T-cell (primary cell): ENCODE data around the gene ERBIN. TPM values are rescaled to one million over a fixed set of nuclear protein-coding genes. Genes with fewer than 3 reads are reported as not detected.
"Not testable (repeated sequence)": the region's sequence is repeated elsewhere in the genome, so short reads cannot be mapped to it uniquely, and the experiment has no call there.

ENCODE experiments used
- ATAC-seq, 4 experiments: fragments of 200-7000 bp in 3 of 4; fragments of 150-1000 bp in 1 of 4; cut with Tn5 transposase; replicated peaks in 1 of 4; 1 replicate in 3 of 4; 2 replicates in 1 of 4; pipeline ENCODE4 v1.10.0; 2021; ENCODE audit warnings: moderate library complexity in 3 of 4, mild to moderate bottlenecking in 2 of 4, moderate number of reproducible peaks in 1 of 4
- CTCF ChIA-PET, 2 donors: fragments of 300-600 bp; sonication (Branson Sonifier 250); formaldehyde crosslinking; loops; one replicate each; lab custom pipeline; 2022; ENCODE audit warnings: antibody characterized with exemption in 2 of 2; lab: Charles Lee
- POLR2A ChIA-PET, 2 donors: fragments of 300-600 bp; sonication (Branson Sonifier 250); formaldehyde crosslinking; loops; one replicate each; lab custom pipeline; 2022; ENCODE audit warnings: antibody characterized with exemption in 2 of 2; lab: Charles Lee
- DNase-seq, 35 experiments: peaks; one replicate each; pipeline versions ENCODE4 v3.0.0 to v3.0.0-alpha.2; 2013 to 2023
- H3K27ac ChIP-seq: one replicate; pipeline ENCODE4 v1.5.1; 2013; ENCODE audit warnings: low read length
- H3K27me3 ChIP-seq, 2 experiments: replicated peaks in 1 of 2; 1 replicate in 1 of 2; 2 replicates in 1 of 2; pipeline versions ENCODE4 v1.6.1 to v1.7.0; 2013; ENCODE audit warnings: low read length in 1 of 2, mixed read lengths in 1 of 2; ENCODE audit not compliant: control insufficient read depth in 2 of 2, insufficient read depth in 2 of 2; ENCODE audit errors: extremely low read depth in 1 of 2
- H3K36me3 ChIP-seq, 2 donors: 1 replicate in 1 of 2; 2 replicates in 1 of 2; pipeline versions ENCODE4 v1.6.1 to v1.7.0; 2013; ENCODE audit warnings: low read length in 1 of 2; ENCODE audit not compliant: control insufficient read depth in 2 of 2, insufficient read depth in 1 of 2; ENCODE audit errors: extremely low read depth in 1 of 2
- H3K4me1 ChIP-seq, 2 experiments: 1 replicate in 1 of 2; 2 replicates in 1 of 2; pipeline versions ENCODE4 v1.6.1 to v1.7.0; 2013; ENCODE audit warnings: low read length in 2 of 2, mixed read lengths in 1 of 2; ENCODE audit not compliant: insufficient read depth in 2 of 2, control insufficient read depth in 1 of 2; ENCODE audit errors: extremely low read depth in 1 of 2
- H3K4me3 ChIP-seq, 2 donors: 1 replicate in 1 of 2; 2 replicates in 1 of 2; pipeline versions ENCODE4 v1.5.1 to v1.7.0; 2013; ENCODE audit warnings: mild to moderate bottlenecking in 2 of 2, low read length in 1 of 2, moderate library complexity in 1 of 2; ENCODE audit not compliant: control insufficient read depth in 1 of 2; ENCODE audit errors: extremely low read depth in 1 of 2
- H3K9me3 ChIP-seq: 2 replicates; pipeline ENCODE4 v1.7.0; 2013
- H3K27ac Mint-ChIP-seq, 2 donors: one replicate each; pipeline ENCODE4 v1.8.0; 2020 to 2021; ENCODE audit warnings: mild to moderate bottlenecking in 2 of 2, mixed read lengths in 2 of 2
- H3K27me3 Mint-ChIP-seq, 2 donors: one replicate each; pipeline ENCODE4 v1.8.0; 2021 to 2022; ENCODE audit warnings: mixed read lengths in 2 of 2
- H3K36me3 Mint-ChIP-seq: one replicate; pipeline ENCODE4 v1.8.0; 2021; ENCODE audit warnings: mixed read lengths
- H3K4me1 Mint-ChIP-seq, 3 donors: one replicate each; pipeline ENCODE4 v1.8.0; 2020 to 2022; ENCODE audit warnings: mixed read lengths in 3 of 3, mild to moderate bottlenecking in 1 of 3
- H3K4me3 Mint-ChIP-seq, 3 donors: one replicate each; pipeline ENCODE4 v1.8.0; 2020 to 2022; ENCODE audit warnings: mild to moderate bottlenecking in 3 of 3, mixed read lengths in 3 of 3, moderate library complexity in 3 of 3
- H3K9me3 Mint-ChIP-seq, 3 donors: one replicate each; pipeline ENCODE4 v1.8.0; 2020 to 2022; ENCODE audit warnings: mixed read lengths in 3 of 3
- WGBS: methylation state at CpG from one replicate; pipeline ENCODE4 v1.1.5; 2013; ENCODE audit warnings: missing lambda C conversion rate; ENCODE audit not compliant: insufficient coverage; 5-methylcytosine and 5-hydroxymethylcytosine counted together
- total RNA-seq, 35 experiments: library from RNA in 6 of 35; stranded (reverse) in 6 of 35; fragments of 120-200 nt in 1 of 35; gene quantifications; one replicate each; pipeline versions ENCODE4 v1.2.1 to v1.2.4 and lab custom pipeline; 2013 to 2026

ERBIN gene
- total RNA-seq, 5 donors from 2014 or later (not counting 1 experiment from before 2014, with no cell fraction given) = 105 to 125 (median 112) TPM

GRCh38 chr5:65886387-65886786 is 40.0 kb upstream of the ERBIN start:
- Mint-ChIP-seq H3K4me3 (no peak overlapping the region), H3K27me3 (no peaks in the 10 kb centered on the region), H3K27ac (no peak overlapping the region), H3K4me1 (peaks cover 0 to 2% (median 0%) of the 10 kb centered on the region in 3 donors), H3K36me3 (no peaks in the 10 kb centered on the region), H3K9me3 (no peaks in the 10 kb centered on the region)
- H3K27ac ChIP-seq = no peak overlapping the region
- 84% methylated on average over 4 of the region's 7 CpGs for WGBS
- no peaks in the 10 kb centered on the region for H3K36me3 ChIP-seq
- CTCF ChIA-PET = no interaction called here
- no peaks in the 10 kb centered on the region for H3K9me3 ChIP-seq
- POLR2A ChIA-PET = interaction anchor here in 1 of 2 donors (0.7 kb wide), 1 partner anchor 116 kb away, joined by 3 read pairs; no protein-coding TSS in a partner anchor
- no peaks in the 10 kb centered on the region for H3K27me3 ChIP-seq
- H3K4me3 ChIP-seq = no peak overlapping the region
- DNase-seq (no peak), ATAC-seq (no peak)
- H3K4me1 ChIP-seq = no peaks in the 10 kb centered on the region

GRCh38 chr5:65892024-65892423 is 34.4 kb upstream of the ERBIN start:
- H3K27ac ChIP-seq, DNase-seq, H3K27me3 ChIP-seq, H3K27me3 Mint-ChIP-seq, H3K27ac Mint-ChIP-seq, POLR2A ChIA-PET, ATAC-seq, H3K4me1 ChIP-seq, CTCF ChIA-PET, H3K36me3 ChIP-seq, H3K9me3 ChIP-seq, H3K4me3 ChIP-seq, H3K4me3 Mint-ChIP-seq, H3K4me1 Mint-ChIP-seq, H3K9me3 Mint-ChIP-seq, H3K36me3 Mint-ChIP-seq: not testable (repeated sequence)
- WGBS = 60% methylated on average over 1 of the region's 2 CpGs

DNA sequence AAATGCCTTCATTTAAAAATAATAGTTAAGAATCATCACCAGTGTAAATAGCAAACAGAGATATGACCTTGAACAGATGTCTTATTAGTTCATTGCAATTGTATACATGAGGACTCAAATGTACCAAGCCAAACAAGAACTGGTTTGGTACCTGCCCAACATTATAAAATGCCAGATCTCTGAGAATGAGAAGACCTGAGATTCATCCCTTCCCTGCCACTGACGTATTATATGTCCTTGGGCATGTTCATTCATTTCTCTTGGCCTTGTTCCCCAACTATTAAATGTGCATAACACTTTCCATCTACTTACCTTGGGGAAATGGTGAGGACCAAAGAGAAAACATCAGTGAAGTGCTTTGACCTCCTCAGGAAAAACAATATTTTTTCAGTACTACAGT is 33.6 kb upstream of the ERBIN start:
- WGBS = no CpG with 5 or more reads among the region's 1 CpG
- no peak for ATAC-seq
- H3K27ac ChIP-seq = no peak overlapping the region
- H3K27me3 ChIP-seq = no peaks in the 10 kb centered on the region
- Mint-ChIP-seq H3K27me3 (no peaks in the 10 kb centered on the region), H3K36me3 (no peaks in the 10 kb centered on the region), H3K4me3 (no peak overlapping the region), H3K9me3 (no peaks in the 10 kb centered on the region), H3K4me1 (peaks cover 0 to 6% (median 2%) of the 10 kb centered on the region in 3 donors), H3K27ac (no peak overlapping the region)
- H3K4me3 ChIP-seq = no peak overlapping the region
- no peaks in the 10 kb centered on the region for H3K36me3 ChIP-seq
- no peak for DNase-seq
- H3K4me1 ChIP-seq = no peaks in the 10 kb centered on the region
- ChIA-PET CTCF (no interaction called here), POLR2A (no interaction called here)
- no peaks in the 10 kb centered on the region for H3K9me3 ChIP-seq

GRCh38 chr5:65893749-65894430 is 32.5 kb upstream of the ERBIN start:
- CTCF ChIA-PET = interaction anchor here in 1 of 2 donors (0.6 kb wide), 1 partner anchor 107 kb away, joined by 3 read pairs; no protein-coding TSS in a partner anchor
- H3K27me3 Mint-ChIP-seq = no peaks in the 10 kb centered on the region
- H3K27ac Mint-ChIP-seq = no peak overlapping the region
- Histone ChIP-seq H3K36me3 (no peaks in the 10 kb centered on the region), H3K9me3 (no peaks in the 10 kb centered on the region), H3K4me1 (no peaks in the 10 kb centered on the region), H3K27me3 (no peaks in the 10 kb centered on the region), H3K27ac (no peak overlapping the region), H3K4me3 (no peak overlapping the region)
- POLR2A ChIA-PET = no interaction called here
- peaks cover 0 to 6% (median 2%) of the 10 kb centered on the region in 3 donors for H3K4me1 Mint-ChIP-seq
- no peak overlapping the region for H3K4me3 Mint-ChIP-seq
- ATAC-seq (no peak), DNase-seq (no peak)
- no peaks in the 10 kb centered on the region for H3K9me3 Mint-ChIP-seq
- WGBS = 100% methylated on average over 1 of the region's 9 CpGs
- H3K36me3 Mint-ChIP-seq = no peaks in the 10 kb centered on the region

GRCh38 chr5:65895891-65896290 is 30.5 kb upstream of the ERBIN start:
- H3K9me3 Mint-ChIP-seq = peaks cover 0 to 2% (median 0%) of the 10 kb centered on the region in 3 donors
- H3K27ac Mint-ChIP-seq = no peak overlapping the region
- Histone ChIP-seq H3K4me1 (no peaks in the 10 kb centered on the region), H3K4me3 (no peak overlapping the region), H3K9me3 (no peaks in the 10 kb centered on the region), H3K27me3 (no peaks in the 10 kb centered on the region), H3K27ac (no peak overlapping the region), H3K36me3 (no peaks in the 10 kb centered on the region)
- ChIA-PET CTCF (no interaction called here), POLR2A (no interaction called here)
- WGBS = 93% methylated on average over 3 of the region's 3 CpGs
- H3K27me3 Mint-ChIP-seq = no peaks in the 10 kb centered on the region
- H3K4me1 Mint-ChIP-seq = peaks cover 0 to 6% (median 0%) of the 10 kb centered on the region in 3 donors
- no peak for ATAC-seq
- no peak overlapping the region for H3K4me3 Mint-ChIP-seq
- no peak for DNase-seq
- no peaks in the 10 kb centered on the region for H3K36me3 Mint-ChIP-seq

- no CpG with 5 or more reads among the region's 2 CpGs for WGBS
- no peak overlapping the region for H3K27ac Mint-ChIP-seq
- ChIA-PET CTCF (interaction anchor here in 1 of 2 donors (0.7 kb wide), 1 partner anchor 139 kb away, joined by 3 read pairs; no protein-coding TSS in a partner anchor), POLR2A (no interaction called here)
- no peaks in the 10 kb centered on the region for H3K36me3 Mint-ChIP-seq
- peaks cover 0 to 6% (median 0%) of the 10 kb centered on the region in 3 donors for H3K9me3 Mint-ChIP-seq
- Histone ChIP-seq H3K4me3 (no peak overlapping the region), H3K36me3 (no peaks in the 10 kb centered on the region), H3K27ac (no peak overlapping the region), H3K4me1 (no peaks in the 10 kb centered on the region), H3K27me3 (no peaks in the 10 kb centered on the region), H3K9me3 (no peaks in the 10 kb centered on the region)
- H3K27me3 Mint-ChIP-seq = no peaks in the 10 kb centered on the region
- ATAC-seq = no peak
- no peak overlapping the region for H3K4me3 Mint-ChIP-seq
- DNase-seq = no peak
- no peaks in the 10 kb centered on the region for H3K4me1 Mint-ChIP-seq
These were observed 25.6 kb upstream of the ERBIN start for GRCh38 chr5:65900746-65901145.
